Memory B cell (primary cell): ENCODE data around the gene BHLHE23.

ENCODE experiments used
- ATAC-seq: fragments of 150-1000 bp; cut with Tn5 transposase; 2 replicates; pipeline ENCODE4 v1.10.0; 2021; ENCODE audit warnings: low read depth, mild to moderate bottlenecking, moderate library complexity
- DNase-seq, 2 donors: peaks; one replicate each; pipeline ENCODE4 v3.0.0; 2022; ENCODE audit warnings: low spot score in 2 of 2
- H3K27ac Mint-ChIP-seq: one replicate; pipeline ENCODE4 v1.8.0; 2022; ENCODE audit warnings: mild to moderate bottlenecking, moderate library complexity, mixed read lengths
- H3K27me3 Mint-ChIP-seq: one replicate; pipeline ENCODE4 v1.8.0; 2022; ENCODE audit warnings: mixed read lengths
- H3K36me3 Mint-ChIP-seq: one replicate; pipeline ENCODE4 v1.8.0; 2022; ENCODE audit warnings: mild to moderate bottlenecking, mixed read lengths
- H3K4me1 Mint-ChIP-seq: one replicate; pipeline ENCODE4 v1.8.0; 2022; ENCODE audit warnings: mixed read lengths
- H3K4me3 Mint-ChIP-seq: one replicate; pipeline ENCODE4 v1.8.0; 2022; ENCODE audit warnings: mild to moderate bottlenecking, moderate library complexity, mixed read lengths
- H3K9me3 Mint-ChIP-seq: one replicate; pipeline ENCODE4 v1.8.0; 2022; ENCODE audit warnings: mixed read lengths

BHLHE23 gene

DNA sequence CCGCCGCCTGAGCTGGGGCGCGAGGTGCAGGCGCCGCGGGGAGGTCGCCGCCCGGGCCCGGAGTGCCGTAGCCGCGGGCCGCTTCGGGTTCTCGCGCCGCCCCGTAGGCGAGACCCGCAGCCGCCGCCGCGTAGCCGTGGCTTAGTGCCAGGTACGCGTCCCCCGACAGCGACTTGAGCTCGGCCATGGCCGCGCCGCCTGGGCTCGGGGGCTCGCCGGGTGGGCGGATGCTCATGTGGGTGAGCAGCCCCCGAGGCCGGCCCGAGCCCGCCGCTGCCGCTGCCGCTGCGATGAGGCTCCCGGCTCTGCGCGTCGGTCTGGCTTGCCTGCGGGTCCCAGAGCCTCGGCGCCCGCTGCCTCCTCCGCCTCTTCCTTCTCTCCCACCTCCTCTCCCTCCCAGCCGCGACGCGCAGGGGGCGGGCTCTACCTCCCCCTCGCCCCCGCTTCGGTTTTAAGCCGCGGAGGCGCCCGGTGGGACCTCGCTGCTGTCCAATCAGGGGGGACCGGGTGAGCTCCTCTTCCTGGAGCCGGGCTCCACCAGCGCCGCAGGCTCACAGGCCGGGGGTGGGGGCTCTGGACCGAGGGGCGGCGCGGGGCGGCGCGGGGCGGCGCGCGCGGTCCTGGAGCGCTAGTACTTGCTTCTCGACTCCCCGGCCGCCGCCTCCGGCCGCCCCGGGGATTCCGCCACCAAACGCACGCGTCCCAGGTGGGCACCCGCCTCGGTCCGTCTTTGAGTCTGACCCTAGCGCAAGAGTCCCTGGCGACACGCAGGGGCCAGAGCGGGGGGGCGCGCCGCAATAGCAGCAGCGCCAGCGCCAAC, at the start of gene BHLHE23:
TSS of gene BHLHE23 (minus strand) at position 425 of the 820 bp plus-strand sequence. CDS start at position 235, 190 bp downstream.
- H3K36me3 Mint-ChIP-seq: no peaks in the 10 kb centered on the region
- no peak for ATAC-seq
- H3K4me1 Mint-ChIP-seq: peaks cover 14% of the 10 kb centered on the region
- peak within 1 kb of the TSS; percentile 24 for H3K4me3 Mint-ChIP-seq
- H3K27me3 Mint-ChIP-seq: peaks cover 29% of the 10 kb centered on the region
- peak within 1 kb of the TSS; percentile 69 for H3K27ac Mint-ChIP-seq
- DNase-seq: peak; percentile 21 to 40
- H3K9me3 Mint-ChIP-seq: no peaks in the 10 kb centered on the region

DNA sequence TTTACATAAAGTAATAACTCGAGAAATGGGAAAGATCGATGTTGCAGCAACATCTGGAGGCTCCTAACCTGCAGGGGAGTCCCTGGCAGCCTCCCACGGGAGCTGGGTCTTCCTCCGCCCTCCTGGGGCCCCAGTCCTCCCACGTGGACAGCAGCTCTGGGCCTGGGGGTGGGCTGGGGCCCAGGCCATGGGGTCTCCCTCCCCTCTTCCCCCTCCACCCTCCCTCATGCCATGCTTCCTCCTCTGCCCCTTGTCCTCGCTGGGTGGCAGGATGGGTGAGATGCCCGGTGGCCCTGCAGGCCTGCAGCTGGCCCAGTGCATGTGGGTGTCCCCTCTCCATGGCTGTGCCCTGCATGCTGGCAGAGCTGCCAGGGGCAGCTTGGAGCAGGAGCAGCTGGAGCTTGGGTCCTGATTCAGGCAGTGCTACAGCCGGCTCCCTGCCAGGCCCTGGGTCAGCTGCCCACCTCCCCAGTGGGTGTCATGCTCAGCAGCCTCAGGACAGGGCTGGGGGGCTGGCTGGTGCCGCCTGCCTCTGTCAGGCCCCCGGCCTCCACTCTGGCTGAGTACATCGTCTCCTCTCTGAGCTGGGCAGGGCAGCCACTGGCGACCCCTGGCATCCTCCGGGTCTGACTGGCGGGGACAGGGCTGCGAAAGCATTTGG, 48.9 kb upstream of the BHLHE23 start:
- DNase-seq (no peak), ATAC-seq (no peak)
- no peaks in the 10 kb centered on the region for H3K9me3 Mint-ChIP-seq
- no peaks in the 10 kb centered on the region for H3K36me3 Mint-ChIP-seq
- no peaks in the 10 kb centered on the region for H3K4me1 Mint-ChIP-seq
- H3K27ac Mint-ChIP-seq: no peak overlapping the region
- peaks cover 5% of the 10 kb centered on the region for H3K27me3 Mint-ChIP-seq
- H3K4me3 Mint-ChIP-seq: no peak overlapping the region

DNA sequence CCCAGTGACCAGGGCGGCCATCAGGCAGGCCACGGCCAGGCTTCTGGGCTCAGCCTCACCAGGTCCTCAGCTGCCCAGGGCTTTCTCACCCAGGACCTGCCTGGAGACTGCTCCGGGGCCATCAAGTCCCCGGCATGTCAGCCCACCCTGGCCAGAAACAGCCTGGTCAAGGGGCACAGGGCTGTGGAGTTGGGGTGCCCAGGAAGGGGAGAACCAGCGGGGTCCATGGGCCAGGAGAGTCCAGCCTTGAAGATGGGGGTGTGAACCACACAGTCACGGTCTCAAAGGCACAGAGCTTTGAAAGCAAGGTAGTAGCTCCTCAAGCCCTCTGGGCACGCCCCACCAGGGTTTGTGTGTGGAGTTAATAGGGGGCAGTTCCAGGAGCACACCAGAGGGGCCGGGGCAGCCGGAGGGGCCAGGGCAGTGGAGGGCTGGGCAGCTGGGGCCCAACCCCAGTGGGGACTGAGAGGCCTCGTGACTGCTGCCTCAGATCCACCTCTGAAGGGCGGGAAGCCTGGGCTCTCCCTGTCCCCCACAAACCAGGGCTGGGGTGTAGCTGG, 48.0 kb upstream of the BHLHE23 start:
- H3K27me3 Mint-ChIP-seq: peaks cover 5% of the 10 kb centered on the region
- H3K36me3 Mint-ChIP-seq: no peaks in the 10 kb centered on the region
- no peaks in the 10 kb centered on the region for H3K4me1 Mint-ChIP-seq
- H3K4me3 Mint-ChIP-seq: no peak overlapping the region
- H3K9me3 Mint-ChIP-seq: no peaks in the 10 kb centered on the region
- no peak for DNase-seq
- no peak overlapping the region for H3K27ac Mint-ChIP-seq
- no peak for ATAC-seq

GRCh38 chr20:63054103-63054474, 47.3 kb upstream of the BHLHE23 start:
- Mint-ChIP-seq H3K4me3 (no peak overlapping the region), H3K27me3 (peaks cover 5% of the 10 kb centered on the region), H3K27ac (no peak overlapping the region), H3K36me3 (no peaks in the 10 kb centered on the region), H3K4me1 (no peaks in the 10 kb centered on the region), H3K9me3 (peaks cover 2% of the 10 kb centered on the region)
- ATAC-seq: no peak
- no peak for DNase-seq

- DNase-seq (no peak), ATAC-seq (no peak)
- Mint-ChIP-seq H3K9me3 (peaks cover 2% of the 10 kb centered on the region), H3K4me1 (no peaks in the 10 kb centered on the region), H3K27ac (no peak overlapping the region), H3K36me3 (no peaks in the 10 kb centered on the region), H3K4me3 (no peak overlapping the region), H3K27me3 (peaks cover 5% of the 10 kb centered on the region)
These were observed 46.8 kb upstream of the BHLHE23 start for GRCh38 chr20:63053432-63054102.

DNA sequence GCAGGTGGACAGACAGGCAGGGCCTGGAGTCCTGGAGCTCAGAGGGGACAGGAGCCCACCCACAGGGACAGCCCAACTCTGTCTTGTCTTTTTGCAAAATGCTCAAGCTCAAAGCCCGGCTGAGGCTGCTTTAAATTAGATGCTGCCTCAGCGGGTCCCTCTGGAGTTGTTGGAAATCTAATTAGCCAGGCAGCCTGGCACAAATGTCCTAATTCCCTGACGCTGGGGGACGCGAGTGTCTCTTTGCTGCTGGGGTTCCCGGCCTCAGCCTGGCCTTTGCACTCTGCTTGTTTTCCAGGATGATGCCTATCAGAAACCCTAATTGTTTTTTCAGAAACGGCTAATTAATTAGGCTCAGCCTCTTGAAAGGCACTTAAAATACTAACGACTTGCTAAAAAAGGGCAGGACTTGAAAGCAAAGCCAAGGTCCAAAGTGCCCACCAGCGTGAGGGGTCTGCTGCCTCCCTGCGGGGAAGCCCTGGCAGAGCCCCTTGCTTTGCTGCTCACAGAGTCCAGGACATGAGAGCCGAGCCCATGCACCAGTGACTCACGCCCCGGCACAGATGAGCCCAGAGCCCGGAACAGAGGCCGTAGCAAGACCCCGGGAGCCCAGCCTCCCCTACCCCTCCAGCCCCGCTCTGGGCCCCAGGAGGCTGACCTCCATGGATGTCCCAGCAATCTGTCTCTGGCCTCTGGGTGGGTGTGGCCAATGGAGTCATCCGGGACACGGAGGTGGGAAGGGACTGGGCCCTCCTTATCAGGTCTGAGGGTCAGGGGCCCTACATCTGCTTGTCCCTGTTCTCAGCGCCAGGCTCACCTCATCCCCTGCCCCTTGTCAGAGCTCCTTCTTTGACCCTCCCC, 46.0 kb upstream of the BHLHE23 start:
- Mint-ChIP-seq H3K36me3 (no peaks in the 10 kb centered on the region), H3K4me1 (no peaks in the 10 kb centered on the region), H3K4me3 (no peak overlapping the region), H3K27ac (no peak overlapping the region), H3K27me3 (peaks cover 5% of the 10 kb centered on the region), H3K9me3 (peaks cover 2% of the 10 kb centered on the region)
- DNase-seq (no peak), ATAC-seq (no peak)

DNA sequence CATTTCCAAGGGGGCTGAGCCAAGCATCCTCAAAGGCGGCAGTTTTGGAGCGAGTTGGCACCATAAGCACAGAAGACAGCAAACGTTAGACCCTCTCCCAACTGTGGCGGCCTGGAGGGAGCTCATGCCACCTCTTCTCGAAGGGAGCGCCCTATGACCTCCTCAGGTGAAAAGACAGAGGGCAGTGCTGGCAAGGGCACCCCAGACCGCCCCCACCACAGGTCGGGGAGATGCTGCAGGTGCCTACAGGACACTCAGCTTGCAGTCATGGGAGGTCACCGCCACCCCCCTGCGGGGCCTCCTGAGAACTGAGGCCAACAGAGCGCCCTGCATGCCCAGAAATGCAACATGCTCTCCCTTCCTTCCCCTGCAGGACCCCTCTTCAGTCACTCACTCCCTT, 45.1 kb upstream of the BHLHE23 start:
- Mint-ChIP-seq H3K9me3 (peaks cover 2% of the 10 kb centered on the region), H3K36me3 (no peaks in the 10 kb centered on the region), H3K27me3 (peaks cover 5% of the 10 kb centered on the region), H3K4me3 (no peak overlapping the region), H3K4me1 (no peaks in the 10 kb centered on the region), H3K27ac (no peak overlapping the region)
- DNase-seq (no peak), ATAC-seq (no peak)

GRCh38 chr20:63051186-63051860, 44.6 kb upstream of the BHLHE23 start:
- H3K27me3 Mint-ChIP-seq: peaks cover 5% of the 10 kb centered on the region
- no peak overlapping the region for H3K27ac Mint-ChIP-seq
- no peak overlapping the region for H3K4me3 Mint-ChIP-seq
- no peak for DNase-seq
- no peak for ATAC-seq
- H3K9me3 Mint-ChIP-seq: peaks cover 2% of the 10 kb centered on the region
- H3K36me3 Mint-ChIP-seq: no peaks in the 10 kb centered on the region
- H3K4me1 Mint-ChIP-seq: no peaks in the 10 kb centered on the region

- Mint-ChIP-seq H3K4me1 (no peaks in the 10 kb centered on the region), H3K27me3 (peaks cover 7% of the 10 kb centered on the region), H3K27ac (no peak overlapping the region), H3K4me3 (no peak overlapping the region), H3K9me3 (peaks cover 2% of the 10 kb centered on the region), H3K36me3 (no peaks in the 10 kb centered on the region)
- DNase-seq: no peak
- no peak for ATAC-seq
These were observed 43.6 kb upstream of the BHLHE23 start for GRCh38 chr20:63050406-63050805.

DNA sequence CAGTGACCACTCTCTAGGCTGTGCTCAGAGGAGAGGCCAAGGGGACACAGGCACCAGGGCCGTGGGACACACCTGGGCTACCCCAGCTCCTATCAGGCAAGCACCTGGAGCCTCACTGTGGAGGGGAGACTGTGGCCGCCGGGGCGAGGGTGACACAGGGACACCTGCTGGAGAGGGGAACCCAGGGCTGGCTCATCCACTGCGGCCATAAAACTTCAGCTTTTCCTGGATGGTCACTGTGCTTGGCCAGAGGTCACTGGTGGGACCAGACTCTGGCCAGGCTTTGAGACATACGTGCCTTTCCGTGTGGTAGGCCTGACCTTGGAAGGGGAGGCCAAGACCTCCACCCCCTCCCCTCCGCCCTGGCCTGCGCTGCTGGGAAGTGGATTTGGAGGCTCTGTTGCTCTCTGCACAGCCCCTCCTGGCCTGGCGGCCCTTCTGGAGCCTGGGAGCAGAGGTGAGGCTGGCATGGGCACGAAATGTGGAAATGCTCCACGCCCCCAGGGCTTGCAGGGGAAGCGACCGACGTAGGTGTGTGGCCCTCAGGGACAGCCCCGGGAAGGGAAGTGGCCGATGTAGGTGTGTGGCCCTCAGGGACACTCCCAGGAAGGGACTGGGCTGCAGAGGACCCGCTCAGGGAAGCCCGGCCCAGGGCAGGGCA, 42.9 kb upstream of the BHLHE23 start:
- H3K4me3 Mint-ChIP-seq: no peak overlapping the region
- ATAC-seq (no peak), DNase-seq (no peak)
- H3K27me3 Mint-ChIP-seq: peaks cover 9% of the 10 kb centered on the region
- no peaks in the 10 kb centered on the region for H3K4me1 Mint-ChIP-seq
- H3K36me3 Mint-ChIP-seq: no peaks in the 10 kb centered on the region
- peak overlapping the region; percentile 75 for H3K27ac Mint-ChIP-seq
- peaks cover 2% of the 10 kb centered on the region for H3K9me3 Mint-ChIP-seq

- peak overlapping the region; percentile 75 for H3K27ac Mint-ChIP-seq
- peaks cover 7% of the 10 kb centered on the region for H3K27me3 Mint-ChIP-seq
- no peaks in the 10 kb centered on the region for H3K4me1 Mint-ChIP-seq
- DNase-seq (no peak), ATAC-seq (no peak)
- H3K4me3 Mint-ChIP-seq: no peak overlapping the region
- H3K36me3 Mint-ChIP-seq: no peaks in the 10 kb centered on the region
- peaks cover 2% of the 10 kb centered on the region for H3K9me3 Mint-ChIP-seq
These were observed 42.4 kb upstream of the BHLHE23 start for GRCh38 chr20:63049191-63049518.

- H3K27ac Mint-ChIP-seq: peak overlapping the region; percentile 75
- no peak for ATAC-seq
- DNase-seq: no peak
- no peaks in the 10 kb centered on the region for H3K36me3 Mint-ChIP-seq
- peaks cover 8% of the 10 kb centered on the region for H3K27me3 Mint-ChIP-seq
- no peaks in the 10 kb centered on the region for H3K4me1 Mint-ChIP-seq
- H3K4me3 Mint-ChIP-seq: no peak overlapping the region
- H3K9me3 Mint-ChIP-seq: peaks cover 2% of the 10 kb centered on the region
These were observed 41.9 kb upstream of the BHLHE23 start for GRCh38 chr20:63048516-63049190.
